HFFc6 (cell line): ENCODE results near the gene CCL15. TPM values are rescaled to one million over a fixed set of nuclear protein-coding genes. Genes with fewer than 3 reads are reported as not detected.

Experiments
- DNase-seq: peaks from one replicate; pipeline ENCODE4 v3.0.0-alpha.2; 2018
- H3K27ac Mint-ChIP-seq: 2 replicates; pipeline ENCODE4 v1.8.0; 2020; ENCODE audit warnings: mild to moderate bottlenecking, mixed read lengths
- H3K27me3 Mint-ChIP-seq: 2 replicates; pipeline ENCODE4 v1.8.0; 2021; ENCODE audit warnings: mild to moderate bottlenecking, moderate library complexity, mixed read lengths; ENCODE audit not compliant: insufficient read depth
- H3K36me3 Mint-ChIP-seq: 2 replicates; pipeline ENCODE4 v1.8.0; 2021; ENCODE audit warnings: low read depth, mixed read lengths
- H3K4me1 Mint-ChIP-seq: 2 replicates; pipeline ENCODE4 v1.8.0; 2020; ENCODE audit warnings: low read depth, mixed read lengths
- H3K4me3 Mint-ChIP-seq: 2 replicates; pipeline ENCODE4 v1.8.0; 2020; ENCODE audit warnings: mild to moderate bottlenecking, moderate library complexity, mixed read lengths
- H3K9me3 Mint-ChIP-seq: 2 replicates; pipeline ENCODE4 v1.8.0; 2020; ENCODE audit warnings: mild to moderate bottlenecking, mixed read lengths
- CTCF ChIP-seq: fragments of 200-600 bp; sonication (generic); IDR thresholded peaks from 2 replicates; pipeline ENCODE4 v1.5.0; 2021; ENCODE audit warnings: antibody characterized with exemption, mild to moderate bottlenecking
- long read RNA-seq: library from polyadenylated mRNA; unstranded; transcript quantifications from one replicate; pipeline ENCODE4 v2.0.0, GENCODE V29; 2019
- total RNA-seq, 6 experiments: library from RNA; stranded (reverse); fragmentation: NEBNext Ultra II Directional; extraction: Animal tissue kit (Norgen Biotek cat#: 25700); gene quantifications; 2 replicates in 1 of 6; 3 replicates in 5 of 6; pipeline ENCODE4 v1.2.3, GENCODE V29; 2021

The CCL15 gene, protein sequence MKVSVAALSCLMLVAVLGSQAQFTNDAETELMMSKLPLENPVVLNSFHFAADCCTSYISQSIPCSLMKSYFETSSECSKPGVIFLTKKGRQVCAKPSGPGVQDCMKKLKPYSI
- not detected for total RNA-seq
- long read RNA-seq, result 0 reads

DNA sequence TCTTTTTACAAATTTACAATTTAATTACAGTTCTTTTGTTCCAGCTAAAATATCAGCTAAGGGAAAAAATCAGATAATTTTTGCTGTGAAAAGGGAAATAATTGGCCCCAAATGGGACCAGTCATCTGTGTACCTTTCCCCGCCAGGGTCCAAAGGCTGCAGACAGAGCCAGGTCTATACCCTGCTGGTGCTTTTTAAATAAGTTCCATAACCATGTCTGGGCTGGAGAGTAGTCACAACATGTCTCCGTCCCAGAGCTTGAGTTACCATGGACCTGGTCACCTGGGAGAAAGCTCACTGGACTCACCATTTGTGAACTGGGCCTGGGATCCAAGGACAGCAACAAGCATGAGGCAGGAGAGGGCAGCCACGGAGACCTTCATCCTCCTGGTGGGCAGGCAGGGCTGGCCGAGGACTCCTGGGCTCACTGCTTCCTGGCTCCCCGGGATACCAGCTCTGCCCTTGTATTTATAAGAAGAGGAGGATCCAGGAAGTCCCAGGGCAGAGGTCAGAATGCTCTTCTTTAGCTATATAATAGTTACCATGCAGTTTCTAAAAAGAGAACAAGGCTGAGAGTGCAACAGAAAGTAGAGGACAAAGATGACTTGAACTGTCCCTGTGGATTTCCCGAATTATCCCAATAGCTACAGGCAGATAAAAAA, at the start of gene CCL15:
Gene CCL15, minus strand, starts transcription at position 444 of the 662 bp plus-strand sequence. Its CDS starts 61 bp downstream, at position 383.
- TF ChIP-seq CTCF, result no peak
- peaks cover 9% of the 10 kb centered on the region for H3K27me3 Mint-ChIP-seq
- H3K27ac Mint-ChIP-seq, result no peak within 1 kb of the TSS
- no peak for DNase-seq
- no peak within 1 kb of the TSS for H3K4me3 Mint-ChIP-seq
- H3K4me1 Mint-ChIP-seq, result no peaks in the 10 kb centered on the region
- no peaks in the 10 kb centered on the region for H3K36me3 Mint-ChIP-seq
- H3K9me3 Mint-ChIP-seq, result no peaks in the 10 kb centered on the region

- TF ChIP-seq CTCF, result no peak
- no peak overlapping the region for H3K27ac Mint-ChIP-seq
- DNase-seq, result no peak
- no peaks in the 10 kb centered on the region for H3K27me3 Mint-ChIP-seq
- H3K9me3 Mint-ChIP-seq, result peaks cover 32% of the 10 kb centered on the region
- no peaks in the 10 kb centered on the region for H3K4me1 Mint-ChIP-seq
- H3K4me3 Mint-ChIP-seq, result no peak overlapping the region
- no peaks in the 10 kb centered on the region for H3K36me3 Mint-ChIP-seq
These were observed 48.3 kb upstream of the CCL15 start for GRCh38 chr17:36049643-36050042.

- peaks cover 32% of the 10 kb centered on the region for H3K9me3 Mint-ChIP-seq
- TF ChIP-seq CTCF, result no peak
- DNase-seq, result no peak
- no peak overlapping the region for H3K4me3 Mint-ChIP-seq
- H3K27me3 Mint-ChIP-seq, result no peaks in the 10 kb centered on the region; the same call in 1 of the 2 replicates
- H3K36me3 Mint-ChIP-seq, result no peaks in the 10 kb centered on the region
- H3K4me1 Mint-ChIP-seq, result no peaks in the 10 kb centered on the region
- H3K27ac Mint-ChIP-seq, result no peak overlapping the region
These were observed 46.7 kb upstream of the CCL15 start for GRCh38 chr17:36048066-36048465.

GRCh38 chr17:36036235-36036634, 34.9 kb upstream of the CCL15 start:
- Mint-ChIP-seq H3K27me3 (no peaks in the 10 kb centered on the region; the same call in 1 of the 2 replicates), H3K27ac (no peak overlapping the region), H3K4me1 (no peaks in the 10 kb centered on the region), H3K36me3 (no peaks in the 10 kb centered on the region), H3K4me3 (no peak overlapping the region), H3K9me3 (peaks cover 11% of the 10 kb centered on the region)
- no peak for TF ChIP-seq CTCF
- no peak for DNase-seq

GRCh38 chr17:36034127-36034526, 32.8 kb upstream of the CCL15 start:
- peaks cover 6% of the 10 kb centered on the region for H3K9me3 Mint-ChIP-seq
- H3K27me3 Mint-ChIP-seq, result no peaks in the 10 kb centered on the region; the same call in 1 of the 2 replicates
- no peaks in the 10 kb centered on the region for H3K4me1 Mint-ChIP-seq

More at GRCh38 chr17:36034127-36034526, 32.8 kb upstream of the CCL15 start:
- no peak overlapping the region for H3K4me3 Mint-ChIP-seq
- no peak for DNase-seq
- H3K27ac Mint-ChIP-seq, result no peak overlapping the region
- H3K36me3 Mint-ChIP-seq, result no peaks in the 10 kb centered on the region
- TF ChIP-seq CTCF, result no peak
